HG02678 (cell line): ENCODE measurements around the gene METTL9.
"Not testable (repeated sequence)": the region's sequence is repeated elsewhere in the genome, so short reads cannot be mapped to it uniquely, and the experiment has no call there.

Source experiments
- ATAC-seq: cut with Tn5 transposase; IDR thresholded peaks from one replicate; pipeline ENCODE4 v1.9.1; 2021; ENCODE audit warnings: mild to moderate bottlenecking, moderate library complexity; ENCODE audit not compliant: unreplicated experiment

METTL9 gene

DNA sequence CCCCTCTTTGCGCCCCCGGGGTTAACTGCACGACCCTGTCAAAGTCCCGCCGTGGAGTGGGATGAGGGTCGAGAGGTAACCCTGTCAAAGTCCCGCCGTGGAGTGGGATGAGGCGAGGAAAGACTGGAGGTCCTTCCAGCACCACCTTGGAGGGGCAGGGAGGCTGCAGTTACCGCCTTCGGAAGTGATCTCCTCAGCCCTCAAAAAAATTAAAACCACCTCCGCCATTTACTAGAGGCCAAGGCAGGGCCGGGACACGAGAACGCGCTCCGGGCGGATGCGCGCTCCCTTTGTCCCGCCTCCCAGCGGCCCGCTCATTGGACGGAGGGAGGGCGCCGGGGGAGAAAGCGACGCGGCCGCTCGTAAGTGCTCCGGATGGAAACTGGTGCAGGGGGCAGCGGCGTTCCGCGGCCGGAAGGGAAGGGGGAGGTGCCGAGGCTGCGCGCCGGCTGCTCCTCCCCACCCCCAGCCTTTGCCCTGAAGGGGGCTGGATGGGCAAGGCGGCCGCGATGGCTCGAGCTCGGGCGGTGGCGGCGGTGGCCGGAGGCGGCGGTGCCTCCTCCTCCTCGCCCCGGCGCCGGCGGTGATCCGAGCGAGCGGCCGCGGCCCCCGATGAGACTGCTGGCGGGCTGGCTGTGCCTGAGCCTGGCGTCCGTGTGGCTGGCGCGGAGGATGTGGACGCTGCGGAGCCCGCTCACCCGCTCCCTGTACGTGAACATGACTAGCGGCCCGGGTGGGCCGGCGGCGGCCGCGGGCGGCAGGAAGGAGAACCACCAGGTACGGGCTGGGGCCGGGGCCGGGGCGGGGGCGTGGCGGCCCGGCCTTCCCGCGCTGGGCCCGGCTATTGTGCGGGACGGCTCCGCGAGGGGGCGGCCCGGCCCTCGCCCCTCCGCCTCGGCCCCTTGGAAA, at the start of gene METTL9:
METTL9 (plus strand) TSS at position 456 of the 909 bp plus-strand sequence; CDS start at position 613, 157 bp downstream.
- peak; percentile 91 for ATAC-seq

DNA sequence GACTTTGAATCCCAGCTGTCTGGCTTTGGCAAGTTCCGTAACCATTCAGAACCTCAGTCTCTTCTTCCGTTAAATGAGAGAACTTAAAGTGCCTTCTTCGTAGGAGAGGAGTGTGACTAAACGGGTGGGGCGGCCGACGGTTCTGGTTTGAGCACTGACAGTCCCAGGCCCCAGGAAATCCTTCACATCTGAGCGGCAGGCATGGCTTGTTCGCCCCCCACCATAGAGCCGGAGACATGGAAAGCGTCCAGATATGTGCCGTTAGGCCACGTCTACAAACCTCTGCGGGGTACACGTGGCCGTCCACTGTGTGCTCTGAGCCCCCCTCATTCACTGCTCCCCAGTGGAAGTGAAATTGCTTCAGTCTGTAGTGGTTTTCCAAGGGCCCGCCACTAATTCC, 49.4 kb upstream of the METTL9 start:
- not testable (repeated sequence) for ATAC-seq

DNA sequence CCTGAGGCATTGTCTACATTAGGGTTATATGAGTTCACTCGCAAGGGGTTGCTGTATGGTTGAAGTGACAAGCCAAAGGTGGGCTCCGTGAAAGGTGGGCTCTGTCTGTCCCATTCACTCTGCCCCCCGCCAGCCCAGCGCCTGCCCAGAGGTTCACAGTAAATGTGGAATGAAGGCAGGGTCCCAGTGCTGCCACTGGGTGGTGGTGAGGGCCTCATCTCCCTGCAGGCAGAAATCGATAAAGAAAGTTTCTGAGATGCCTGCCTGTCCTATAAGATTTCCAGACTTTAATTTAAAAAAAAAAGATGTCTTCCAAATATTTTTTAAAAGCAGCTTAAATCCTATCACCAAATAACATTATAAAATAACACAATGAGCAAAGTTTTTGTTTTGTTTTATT, 48.9 kb upstream of the METTL9 start:
- not testable (repeated sequence) for ATAC-seq

DNA sequence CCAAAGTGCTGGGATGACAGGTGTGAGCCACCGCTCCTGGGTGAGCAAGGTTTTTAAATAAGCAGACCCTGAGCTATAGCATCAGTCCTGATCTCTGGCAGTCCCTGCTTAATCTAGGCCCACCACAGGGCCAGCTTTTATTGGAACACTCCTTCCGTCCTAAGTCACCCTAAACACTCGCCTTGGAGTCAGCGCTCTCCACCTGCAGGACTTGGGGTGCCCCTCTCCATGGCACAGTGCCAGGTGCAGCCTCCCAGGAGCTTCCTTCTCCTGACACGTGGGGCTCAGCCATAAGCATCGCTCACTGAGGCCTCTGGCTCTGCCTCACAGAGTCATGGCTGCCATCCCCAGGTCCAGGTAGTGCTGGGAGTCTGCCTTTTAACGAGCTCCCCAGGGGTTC, 48.3 kb upstream of the METTL9 start:
- ATAC-seq: not testable (repeated sequence)

DNA sequence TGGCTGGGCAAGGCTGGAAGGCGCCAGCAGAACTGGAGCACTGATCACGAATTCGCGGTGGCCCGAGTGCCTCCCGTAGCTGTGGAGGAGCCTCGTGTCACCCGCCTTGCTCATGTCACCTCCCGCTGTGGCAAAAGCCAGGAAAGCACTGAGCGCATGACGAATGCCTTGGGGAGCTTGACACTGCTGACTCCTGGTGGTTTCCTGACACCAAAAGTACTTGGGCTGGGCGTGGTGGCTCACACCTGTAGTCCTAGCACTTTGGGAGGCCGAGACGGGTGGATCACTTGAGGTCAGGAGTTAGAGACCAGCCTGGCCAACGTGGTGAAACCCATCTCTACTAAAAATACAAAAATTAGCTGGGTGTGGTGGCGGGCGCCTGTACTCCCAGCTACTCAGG, 47.8 kb upstream of the METTL9 start:
- not testable (repeated sequence) for ATAC-seq

DNA sequence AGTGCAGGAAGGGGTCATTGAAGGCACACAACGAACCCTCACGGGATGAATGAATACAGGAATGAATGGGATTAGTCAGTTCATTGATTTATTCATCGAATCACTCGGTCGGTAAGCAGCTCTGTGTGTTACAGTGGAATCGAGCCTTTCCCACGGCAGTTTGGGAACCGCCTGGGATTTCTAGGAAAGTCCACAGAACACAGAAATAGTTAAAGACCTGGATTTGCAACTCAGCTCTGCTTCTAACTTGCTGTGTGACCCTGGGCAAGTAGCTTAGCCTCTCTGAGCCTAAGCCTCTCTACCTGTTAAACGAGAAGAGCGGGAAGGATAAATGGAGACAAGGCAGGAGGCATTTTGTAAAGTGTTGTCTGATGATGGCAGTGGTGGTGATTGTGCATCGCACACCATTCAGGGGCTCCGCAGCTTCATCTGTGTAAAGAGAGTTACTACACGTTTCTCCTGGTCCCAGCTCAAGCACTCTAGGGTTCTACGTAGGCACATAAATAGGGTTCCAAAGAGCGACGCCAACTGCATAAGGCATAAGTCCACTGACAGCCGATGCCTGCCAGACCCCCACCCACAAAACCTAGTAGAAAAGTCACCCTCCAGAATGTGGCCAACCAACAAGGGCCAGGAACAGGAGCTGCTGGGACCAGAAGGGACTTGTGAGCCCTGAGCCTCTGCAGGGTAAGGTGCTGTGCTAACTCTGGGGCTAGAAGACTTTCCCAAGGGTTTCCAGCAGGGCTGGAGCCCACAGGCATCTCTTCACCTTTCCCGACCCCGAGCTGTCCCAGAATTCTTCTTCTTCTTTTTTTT, 45.7 kb upstream of the METTL9 start:
- not testable (repeated sequence) for ATAC-seq

DNA sequence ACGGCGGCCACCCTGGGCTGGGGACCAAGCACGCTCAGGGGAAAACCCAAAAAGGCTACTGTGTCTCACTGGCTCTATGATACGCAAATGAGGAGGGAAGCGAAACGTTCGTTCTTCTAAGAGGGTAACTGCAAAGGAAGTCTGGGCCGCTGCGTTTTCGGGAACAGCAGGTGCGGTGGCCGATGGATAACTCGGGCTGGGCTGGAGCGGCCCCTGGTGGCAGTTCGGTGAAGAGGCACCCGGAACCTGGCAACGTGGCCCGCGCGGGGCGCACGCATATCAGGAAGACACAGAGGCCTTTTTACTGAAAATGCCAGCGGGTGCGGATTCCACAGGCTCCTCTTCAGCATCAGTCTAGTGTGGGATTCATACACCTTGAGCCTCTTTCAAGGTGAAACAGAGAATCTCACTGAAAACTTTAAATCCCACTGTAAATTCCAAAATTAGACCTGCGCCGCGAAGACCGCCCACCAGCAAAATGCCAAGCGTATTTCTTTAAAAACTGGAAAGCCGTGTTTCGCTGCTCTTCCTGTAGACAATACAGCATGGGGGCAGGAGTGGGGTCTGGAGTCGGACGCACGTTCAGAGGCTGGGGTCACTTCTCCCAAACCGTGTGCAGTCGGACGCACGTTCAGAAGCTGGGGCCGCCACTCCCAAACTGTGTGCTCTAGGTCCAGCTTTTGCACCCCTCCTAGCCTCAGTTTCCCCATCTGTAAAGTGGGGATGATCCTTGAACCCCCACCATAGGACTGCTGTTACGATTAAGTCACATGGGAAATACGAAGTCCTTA, 44.4 kb upstream of the METTL9 start:
- ATAC-seq: peak; percentile 98

DNA sequence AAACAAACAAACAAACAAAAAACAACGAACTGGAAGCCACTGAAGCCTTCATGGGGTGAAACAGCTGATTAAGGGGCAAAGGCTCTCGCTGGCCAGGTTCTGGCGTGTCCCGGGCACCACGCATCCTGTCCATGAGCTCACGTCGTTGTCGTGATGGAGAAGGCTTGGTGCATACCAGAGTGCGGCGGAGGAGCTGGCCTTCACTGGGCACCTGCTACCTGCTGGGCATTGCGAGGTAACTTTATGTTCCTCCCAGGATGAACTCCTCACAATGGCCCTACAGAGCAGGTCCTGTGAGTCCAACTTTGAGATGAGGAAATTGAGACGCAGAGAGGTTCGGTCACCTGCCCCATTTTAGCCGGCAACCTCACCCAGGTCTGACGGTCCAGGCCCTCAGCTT, 43.8 kb upstream of the METTL9 start:
- ATAC-seq: not testable (repeated sequence)

DNA sequence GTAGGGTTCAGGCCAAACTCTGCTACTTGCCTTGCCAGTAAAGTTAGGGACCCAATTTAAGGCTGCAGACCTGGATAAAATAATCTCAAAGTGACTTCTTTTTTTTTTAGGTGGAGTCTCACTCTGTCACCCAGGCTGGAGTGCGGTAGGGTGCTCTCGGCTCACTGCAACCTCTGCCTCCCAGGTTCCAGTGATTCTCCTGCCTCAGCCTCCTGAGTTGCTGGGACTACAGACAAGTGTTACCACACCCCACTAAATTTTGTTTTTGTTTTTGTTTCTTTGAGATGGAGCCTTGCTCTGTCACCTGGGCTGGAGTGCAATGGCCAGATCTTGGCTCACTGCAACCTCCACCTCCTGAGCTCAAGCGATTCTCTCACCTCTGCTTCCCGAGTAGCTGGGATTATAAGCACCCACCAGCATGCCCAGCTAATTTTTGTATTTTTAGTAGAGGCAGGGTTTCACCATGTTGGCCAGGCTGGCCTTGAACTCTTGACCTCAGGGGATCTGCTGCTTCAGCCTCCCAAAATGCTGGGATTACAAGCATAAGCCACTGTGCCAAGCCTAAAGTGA, 43.3 kb upstream of the METTL9 start:
- ATAC-seq: not testable (repeated sequence)

DNA sequence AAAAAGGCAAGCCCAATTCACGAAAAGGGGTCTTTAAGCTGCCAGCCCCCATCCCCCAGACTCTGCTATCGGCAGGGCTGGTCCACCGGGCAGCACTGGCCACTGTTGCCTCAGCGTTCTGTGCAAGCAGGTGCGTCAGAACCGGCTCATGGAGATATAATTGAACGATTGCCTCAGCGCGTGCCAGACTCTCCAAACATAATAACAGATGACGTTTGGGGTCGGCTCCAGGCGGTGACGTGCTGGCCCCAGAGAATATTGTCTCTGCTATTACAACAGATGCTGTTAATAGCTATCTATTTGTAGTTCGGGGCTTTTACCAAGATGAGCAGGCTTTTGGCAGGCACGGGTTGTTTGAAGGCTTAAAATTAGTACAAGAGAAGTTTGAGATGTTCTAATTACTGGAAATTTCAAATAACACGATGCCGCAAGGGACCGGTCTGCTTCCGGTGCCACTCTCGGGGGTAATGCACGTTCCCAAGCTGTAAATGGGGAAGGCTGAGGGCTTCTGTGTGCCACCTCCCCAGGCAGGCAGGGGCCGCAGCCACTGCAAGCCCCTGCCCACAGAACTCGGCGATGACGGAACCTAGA, 42.6 kb upstream of the METTL9 start:
- ATAC-seq: not testable (repeated sequence)

DNA sequence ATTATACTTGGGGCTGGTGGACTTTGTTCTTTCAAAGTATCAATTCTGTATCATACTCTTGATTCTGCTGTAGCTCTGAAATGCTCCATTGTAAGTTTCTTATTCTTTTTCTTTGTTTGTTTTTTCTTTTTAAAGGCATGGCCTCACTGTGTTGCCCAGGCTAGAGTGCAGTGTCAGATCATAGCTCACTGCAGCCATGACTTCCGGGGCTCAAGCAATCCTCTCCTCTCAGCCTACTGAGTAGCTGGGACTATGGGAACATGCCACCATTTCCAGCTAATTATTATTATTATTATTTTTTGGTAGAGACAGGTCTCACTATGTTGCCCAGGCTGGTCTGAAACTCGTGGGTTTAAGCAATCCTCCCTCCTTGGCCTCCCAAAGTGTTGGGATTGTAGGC, 38.9 kb upstream of the METTL9 start:
- ATAC-seq: no peak

DNA sequence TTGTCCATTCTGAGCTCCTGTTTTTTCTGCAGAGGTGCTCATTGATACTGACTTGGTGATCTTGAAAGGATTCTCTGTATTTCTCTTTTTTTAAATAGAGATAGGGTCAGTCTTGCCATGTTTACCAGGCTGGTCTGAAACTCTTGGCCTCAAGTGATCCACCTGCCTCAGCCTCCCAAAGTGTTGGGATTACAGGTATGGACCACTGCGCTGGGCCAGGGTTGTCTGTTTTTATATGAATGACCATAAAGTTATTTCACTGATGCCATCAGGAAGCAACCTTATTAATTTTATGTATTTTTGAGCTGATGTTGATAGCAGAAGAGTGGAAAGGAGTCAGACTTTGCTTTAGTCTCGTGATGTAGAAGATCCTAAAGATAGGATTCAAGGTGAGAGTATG, 35.7 kb upstream of the METTL9 start:
- no peak for ATAC-seq

DNA sequence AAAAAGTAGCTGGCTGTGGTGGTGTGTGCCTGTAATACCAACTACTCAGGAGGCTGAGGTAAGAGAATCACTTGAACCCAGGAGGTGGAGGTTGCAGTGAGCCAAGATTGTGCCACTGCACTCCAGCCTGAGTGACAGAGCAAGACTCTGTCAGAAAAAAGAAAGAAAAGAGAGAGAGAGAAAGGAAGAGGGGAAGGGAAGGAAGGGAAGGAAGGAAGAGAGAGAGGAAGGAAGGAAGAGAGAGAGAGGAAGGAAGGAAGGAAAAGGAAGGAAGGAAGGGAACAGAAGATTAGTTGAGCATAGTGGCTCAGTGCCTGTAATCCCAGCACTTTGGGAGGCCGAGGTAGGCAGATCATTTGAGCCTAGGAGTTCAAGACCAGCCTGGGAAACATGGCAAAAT, 35.0 kb upstream of the METTL9 start:
- ATAC-seq: not testable (repeated sequence)

DNA sequence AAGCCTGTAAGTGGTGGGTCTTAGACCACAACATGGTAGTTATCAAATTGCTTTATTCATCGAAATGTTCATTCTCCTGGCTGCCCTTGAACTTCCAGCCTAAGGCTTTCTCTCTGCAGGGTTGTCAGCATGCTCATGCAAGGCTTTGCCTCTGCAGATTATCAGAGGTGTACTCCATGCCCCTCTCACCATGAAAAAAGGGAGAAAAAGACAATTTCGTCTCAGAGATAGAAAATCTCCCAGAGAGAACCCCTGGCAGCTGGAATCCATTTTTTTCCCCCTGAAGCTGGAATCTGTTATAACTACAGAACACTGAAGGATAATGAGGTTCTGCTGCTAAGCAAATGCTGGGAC, 33.9 kb upstream of the METTL9 start:
- no peak for ATAC-seq

DNA sequence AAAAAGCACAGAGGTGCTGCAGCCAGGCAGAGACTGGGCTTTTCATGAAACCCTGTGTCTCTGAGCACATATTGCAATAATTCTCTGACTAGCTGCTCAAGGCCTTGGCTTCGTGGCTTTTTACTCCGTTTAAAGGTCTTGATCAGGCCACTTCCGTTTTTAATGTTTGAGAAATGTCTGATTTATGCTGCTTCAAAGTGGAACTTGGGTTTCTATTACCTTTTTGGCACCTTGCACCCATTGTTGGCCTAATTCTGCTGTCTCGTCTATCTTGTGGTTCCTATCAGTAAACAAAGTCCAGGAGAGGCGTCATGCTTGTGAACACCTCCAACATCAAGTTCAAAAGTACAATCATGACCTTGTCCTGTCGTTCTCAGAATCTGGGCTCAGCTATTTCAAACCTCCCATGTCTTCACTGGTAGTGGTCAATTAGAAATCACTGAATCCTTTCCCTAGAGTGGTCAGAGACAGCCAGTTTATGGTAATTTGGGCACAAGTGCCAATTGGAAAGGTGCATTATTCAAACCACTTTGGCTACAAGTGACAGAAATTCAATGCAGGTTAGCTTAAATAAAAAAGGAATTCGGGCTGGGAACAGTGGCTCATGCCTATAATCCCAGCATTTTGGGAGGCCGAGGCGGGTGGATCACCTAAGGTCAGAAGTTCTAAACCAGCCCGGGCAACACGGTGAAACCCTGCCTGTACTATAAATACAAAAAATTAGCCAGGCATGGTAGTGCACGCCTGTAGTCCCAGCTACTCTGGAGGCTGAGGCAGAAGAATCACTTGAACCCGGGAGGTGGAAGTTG, 33.3 kb upstream of the METTL9 start:
- ATAC-seq: no peak

DNA sequence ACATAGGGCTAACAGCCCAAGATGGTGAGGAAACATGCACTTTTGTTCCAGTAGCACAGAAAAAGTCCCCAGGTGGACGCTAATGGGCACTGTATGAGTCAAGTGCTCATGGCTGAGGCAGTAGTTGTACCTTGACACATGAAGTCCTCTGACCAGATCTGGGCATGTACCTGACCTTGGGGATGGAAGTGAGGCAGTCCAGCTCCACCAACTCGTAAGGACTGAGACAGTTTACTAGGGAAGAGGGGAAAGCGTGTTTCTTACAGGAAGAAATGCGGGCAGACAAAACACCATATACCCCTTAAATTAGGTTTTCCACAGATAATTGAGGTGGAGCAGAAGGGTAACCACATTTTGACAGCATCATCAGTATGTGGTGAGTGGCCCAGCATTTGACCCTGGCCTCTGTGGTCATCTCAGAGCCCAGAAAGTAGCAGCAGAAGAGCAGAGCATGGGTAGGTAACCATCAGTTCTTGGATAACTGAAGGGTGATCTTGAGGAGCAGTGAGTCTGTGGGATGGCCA, 32.4 kb upstream of the METTL9 start:
- no peak for ATAC-seq

DNA sequence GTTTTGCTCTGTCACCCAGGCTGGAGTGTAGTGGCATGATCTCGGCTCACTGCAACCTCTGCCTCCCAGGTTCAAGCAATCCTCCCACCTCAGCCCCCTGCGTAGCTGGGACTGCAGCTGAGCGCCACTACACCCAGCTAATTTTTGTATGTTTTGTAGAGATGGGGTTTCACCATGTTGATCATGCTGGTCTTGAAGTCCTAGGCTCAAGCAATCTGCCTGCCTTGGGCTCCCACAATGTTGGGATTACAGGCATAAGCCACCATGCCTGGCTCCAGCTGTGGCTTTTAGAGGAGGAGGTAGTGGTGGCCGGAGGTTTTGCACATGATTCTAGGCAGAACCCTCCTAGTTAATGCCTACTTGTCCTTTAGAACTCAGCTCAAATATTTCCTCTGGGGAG, 31.9 kb upstream of the METTL9 start:
- not testable (repeated sequence) for ATAC-seq

DNA sequence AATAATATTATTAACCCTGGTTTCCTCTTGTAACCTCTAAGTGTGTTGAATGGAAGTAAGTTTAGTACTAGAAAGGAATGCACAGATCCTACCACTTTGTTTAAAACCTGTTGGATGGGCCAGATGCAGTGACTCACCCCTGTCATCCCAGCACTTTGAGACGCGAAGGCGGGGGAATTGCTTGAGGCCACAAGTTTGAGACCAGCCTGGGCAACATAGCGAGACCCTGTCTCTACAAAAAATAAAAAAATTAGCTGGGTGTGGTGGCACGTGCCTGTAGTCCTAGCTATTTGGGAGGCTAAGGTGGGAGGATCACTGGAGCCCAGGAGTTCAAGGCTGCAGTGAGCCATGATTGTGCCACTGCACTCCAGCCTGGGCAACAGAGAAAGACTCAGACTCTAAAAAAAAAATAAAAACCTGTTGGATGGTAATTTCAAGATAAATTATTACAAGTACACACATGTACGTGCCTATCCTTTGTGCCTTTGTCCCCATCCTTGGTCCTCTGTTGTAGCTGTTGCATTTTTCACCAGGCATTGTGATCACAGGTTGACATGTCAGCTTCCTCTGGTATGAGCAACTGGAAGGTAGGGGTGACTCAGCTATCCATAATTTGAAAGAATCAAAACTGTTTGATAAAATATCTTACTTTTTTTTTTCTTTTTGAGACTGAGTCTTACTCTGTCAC, 30.7 kb upstream of the METTL9 start:
- no peak for ATAC-seq

DNA sequence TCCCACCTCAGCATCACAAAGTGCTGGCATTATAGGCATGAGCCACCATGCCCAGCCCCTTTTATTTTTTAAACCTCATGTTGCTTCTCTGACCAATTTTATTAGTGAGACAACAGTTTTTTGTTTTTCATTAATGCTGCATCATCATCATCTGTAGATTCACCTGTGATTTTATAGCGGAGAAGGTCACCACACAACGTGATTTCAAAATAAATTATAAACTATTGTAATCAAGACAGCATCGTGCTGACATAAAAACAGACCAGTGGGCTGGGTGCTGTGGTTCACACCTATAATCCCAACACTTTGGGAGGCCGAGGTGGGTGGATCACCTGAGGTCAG, 28.7 kb upstream of the METTL9 start:
- no peak for ATAC-seq
